ENCODE measurements around the gene ATRN.

Gene ATRN

GRCh38 chr20:3432844-3433243, 38.0 kb upstream of the ATRN start:
- POLR2A ChIA-PET: no interaction called here
- DNase-seq (ENCODE audit: extremely low spot score): no peak
- CTCF ChIA-PET: no interaction called here
- TF ChIP-seq SUZ12 (IDR thresholded peaks at IDR 0.05): no peak
- TF ChIP-seq FOXK2 (IDR thresholded peaks at IDR 0.05): no peak
- TF ChIP-seq CTBP1 (IDR thresholded peaks at IDR 0.05; ENCODE audit: borderline replicate concordance): no peak
- TF ChIP-seq FOXM1 (IDR thresholded peaks at IDR 0.05; ENCODE audit: borderline replicate concordance): no peak
- TF ChIP-seq ZNF384 (IDR thresholded peaks at IDR 0.05): no peak
- no peak for TF ChIP-seq ELF4 (IDR thresholded peaks at IDR 0.05)
- no peak for TF ChIP-seq L3MBTL2 (conservative IDR thresholded peaks at IDR 0.05)
- no peak for TF ChIP-seq PKNOX1 (IDR thresholded peaks at IDR 0.05)
- TF ChIP-seq FOXA1 (IDR thresholded peaks at IDR 0.05): no peak
- no peak for TF ChIP-seq TARDBP (IDR thresholded peaks at IDR 0.05)
- no peak for TF ChIP-seq SP1 (IDR thresholded peaks at IDR 0.05)
- TF ChIP-seq LEF1 (IDR thresholded peaks at IDR 0.05; ENCODE audit: borderline replicate concordance): no peak

GRCh38 chr20:3433744-3434143, 37.1 kb upstream of the ATRN start:
- no peak for TF ChIP-seq NFRKB (IDR thresholded peaks at IDR 0.05)
- no peak for TF ChIP-seq PKNOX1 (IDR thresholded peaks at IDR 0.05)

GRCh38 chr20:3434232-3434631, 36.6 kb upstream of the ATRN start:
- CTCF ChIA-PET: no interaction called here
- POLR2A ChIA-PET: no interaction called here
- no peak for TF ChIP-seq ELF4 (IDR thresholded peaks at IDR 0.05)
- no peak for TF ChIP-seq FOXA1 (IDR thresholded peaks at IDR 0.05)
- TF ChIP-seq FOXM1 (IDR thresholded peaks at IDR 0.05; ENCODE audit: borderline replicate concordance): no peak
- TF ChIP-seq LEF1 (IDR thresholded peaks at IDR 0.05; ENCODE audit: borderline replicate concordance): no peak
- no peak for TF ChIP-seq CTBP1 (IDR thresholded peaks at IDR 0.05; ENCODE audit: borderline replicate concordance)
- no peak for TF ChIP-seq ARNT (IDR thresholded peaks at IDR 0.05)
- no peak for TF ChIP-seq NFRKB (IDR thresholded peaks at IDR 0.05)
- no peak for TF ChIP-seq SUZ12 (IDR thresholded peaks at IDR 0.05)
- no peak for TF ChIP-seq L3MBTL2 (conservative IDR thresholded peaks at IDR 0.05)
- TF ChIP-seq SP1 (IDR thresholded peaks at IDR 0.05): no peak
- TF ChIP-seq HDGF (IDR thresholded peaks at IDR 0.05; ENCODE audit: borderline replicate concordance): no peak
- no peak for TF ChIP-seq FOXK2 (IDR thresholded peaks at IDR 0.05)
- no peak for TF ChIP-seq ZNF384 (IDR thresholded peaks at IDR 0.05)
- no peak for TF ChIP-seq PKNOX1 (IDR thresholded peaks at IDR 0.05)
- TF ChIP-seq BHLHE40 (IDR thresholded peaks at IDR 0.05; ENCODE audit: borderline replicate concordance): no peak
- no peak for TF ChIP-seq TARDBP (IDR thresholded peaks at IDR 0.05)
- no peak for DNase-seq (ENCODE audit: extremely low spot score)

More at GRCh38 chr20:3433744-3434143, 37.1 kb upstream of the ATRN start:
- DNase-seq (ENCODE audit: extremely low spot score): no peak
- CTCF ChIA-PET: no interaction called here
- POLR2A ChIA-PET: no interaction called here

- ChIA-PET CTCF (no interaction called here), POLR2A (no interaction called here)
- DNase-seq (ENCODE audit: extremely low spot score): peak; percentile 39
- TF ChIP-seq PKNOX1 (IDR thresholded peaks at IDR 0.05): peak; percentile 94
- TF ChIP-seq CTBP1 (IDR thresholded peaks at IDR 0.05; ENCODE audit: borderline replicate concordance): peak; percentile 69; the same call in 1 of the 2 replicates
- no peak for TF ChIP-seq SP1 (IDR thresholded peaks at IDR 0.05)
These were observed 33.8 kb upstream of the ATRN start for GRCh38 chr20:3436864-3437574.

- POLR2A ChIA-PET: no interaction called here
- CTCF ChIA-PET: no interaction called here
These were observed 24.0 kb upstream of the ATRN start for GRCh38 chr20:3446779-3447178.

More at GRCh38 chr20:3446779-3447178, 24.0 kb upstream of the ATRN start:
- TF ChIP-seq L3MBTL2 (conservative IDR thresholded peaks at IDR 0.05) (no peak), ZNF384 (IDR thresholded peaks at IDR 0.05) (no peak), PKNOX1 (IDR thresholded peaks at IDR 0.05) (no peak), CTBP1 (IDR thresholded peaks at IDR 0.05; ENCODE audit: borderline replicate concordance) (no peak), TARDBP (IDR thresholded peaks at IDR 0.05) (no peak), FOXA1 (IDR thresholded peaks at IDR 0.05) (no peak), HDGF (IDR thresholded peaks at IDR 0.05; ENCODE audit: borderline replicate concordance) (no peak), SP1 (IDR thresholded peaks at IDR 0.05) (no peak), SUZ12 (IDR thresholded peaks at IDR 0.05) (no peak), BHLHE40 (IDR thresholded peaks at IDR 0.05; ENCODE audit: borderline replicate concordance) (no peak), ELF4 (IDR thresholded peaks at IDR 0.05) (no peak), ARNT (IDR thresholded peaks at IDR 0.05) (no peak), LEF1 (IDR thresholded peaks at IDR 0.05; ENCODE audit: borderline replicate concordance) (no peak), FOXM1 (IDR thresholded peaks at IDR 0.05; ENCODE audit: borderline replicate concordance) (no peak), NFRKB (IDR thresholded peaks at IDR 0.05) (no peak), FOXK2 (IDR thresholded peaks at IDR 0.05) (no peak)
- DNase-seq (ENCODE audit: extremely low spot score): no peak
